ENCODE measurements around the gene ADPRHL1. TPM values are rescaled to one million over a fixed set of nuclear protein-coding genes. Genes with fewer than 3 reads are reported as not detected.

ADPRHL1 gene
- total RNA-seq, 3 donors from 2014 or later (not counting 1 experiment from before 2014, with no cell fraction given), result 0.56 to 0.93 (median 0.72) TPM

DNA sequence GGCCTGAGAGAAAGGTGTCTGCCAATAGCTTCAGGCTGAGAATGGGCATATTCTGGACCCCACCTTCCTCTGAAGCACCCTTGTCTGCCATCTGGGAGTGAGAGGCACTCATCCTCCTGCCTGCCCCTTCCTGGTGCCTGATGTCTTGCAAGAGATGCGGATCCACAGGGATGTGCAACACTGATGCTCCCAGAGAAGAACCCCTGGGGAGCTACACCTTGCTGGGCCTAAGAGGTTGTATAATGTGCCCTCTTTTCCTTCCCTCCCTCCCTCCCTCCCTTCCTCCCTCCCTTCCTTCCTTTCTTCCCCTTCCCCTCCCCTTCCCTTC, 34.6 kb downstream of the ADPRHL1 start:
- Histone ChIP-seq H3K4me3 (ENCODE audit: low read length) (no peak overlapping the region), H3K27me3 (ENCODE audit: control insufficient read depth, insufficient read depth, low read length) (no peaks in the 10 kb centered on the region), H3K27ac (ENCODE audit: low read length) (no peak overlapping the region), H3K36me3 (ENCODE audit: control insufficient read depth, insufficient read depth, low read length) (no peaks in the 10 kb centered on the region), H3K4me1 (ENCODE audit: control insufficient read depth, insufficient read depth, low read length) (no peaks in the 10 kb centered on the region), H3K9me3 (ENCODE audit: control insufficient read depth, insufficient read depth, low read length) (no peaks in the 10 kb centered on the region)
- Mint-ChIP-seq H3K9me3 (no peaks in the 10 kb centered on the region), H3K4me1 (no peaks in the 10 kb centered on the region), H3K27ac (no peak overlapping the region), H3K4me3 (no peak overlapping the region), H3K36me3 (no peaks in the 10 kb centered on the region), H3K27me3 (ENCODE audit: low read depth in 2 of 2) (no peaks in the 10 kb centered on the region)
- intact Hi-C loops (cut with micrococcal nuclease), result no loop called here
- no peak for ATAC-seq
- DNase-seq, result no peak
- TF ChIP-seq, protein P1, sequence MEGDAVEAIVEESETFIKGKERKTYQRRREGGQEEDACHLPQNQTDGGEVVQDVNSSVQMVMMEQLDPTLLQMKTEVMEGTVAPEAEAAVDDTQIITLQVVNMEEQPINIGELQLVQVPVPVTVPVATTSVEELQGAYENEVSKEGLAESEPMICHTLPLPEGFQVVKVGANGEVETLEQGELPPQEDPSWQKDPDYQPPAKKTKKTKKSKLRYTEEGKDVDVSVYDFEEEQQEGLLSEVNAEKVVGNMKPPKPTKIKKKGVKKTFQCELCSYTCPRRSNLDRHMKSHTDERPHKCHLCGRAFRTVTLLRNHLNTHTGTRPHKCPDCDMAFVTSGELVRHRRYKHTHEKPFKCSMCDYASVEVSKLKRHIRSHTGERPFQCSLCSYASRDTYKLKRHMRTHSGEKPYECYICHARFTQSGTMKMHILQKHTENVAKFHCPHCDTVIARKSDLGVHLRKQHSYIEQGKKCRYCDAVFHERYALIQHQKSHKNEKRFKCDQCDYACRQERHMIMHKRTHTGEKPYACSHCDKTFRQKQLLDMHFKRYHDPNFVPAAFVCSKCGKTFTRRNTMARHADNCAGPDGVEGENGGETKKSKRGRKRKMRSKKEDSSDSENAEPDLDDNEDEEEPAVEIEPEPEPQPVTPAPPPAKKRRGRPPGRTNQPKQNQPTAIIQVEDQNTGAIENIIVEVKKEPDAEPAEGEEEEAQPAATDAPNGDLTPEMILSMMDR (IDR thresholded peaks at IDR 0.05), result no peak
- 90% methylated on average over 1 of the region's 1 CpG for WGBS (ENCODE audit: insufficient coverage)

GRCh38 chr13:113417836-113418721, 35.2 kb downstream of the ADPRHL1 start:
- DNase-seq, result no peak
- Mint-ChIP-seq H3K27me3 (ENCODE audit: low read depth in 2 of 2) (peaks cover 0 to 2% of the 10 kb centered on the region in 2 donors), H3K9me3 (peaks cover 0 to 2% of the 10 kb centered on the region in 2 donors), H3K36me3 (no peaks in the 10 kb centered on the region), H3K4me1 (no peaks in the 10 kb centered on the region), H3K27ac (no peak overlapping the region), H3K4me3 (no peak overlapping the region)
- intact Hi-C loops (cut with micrococcal nuclease), result no loop called here
- no peaks in the 10 kb centered on the region for H3K4me1 ChIP-seq (ENCODE audit: control insufficient read depth, insufficient read depth, low read length)
- ATAC-seq, result no peak
- TF ChIP-seq, protein P1 (IDR thresholded peaks at IDR 0.05), result no peak
- H3K9me3 ChIP-seq (ENCODE audit: control insufficient read depth, insufficient read depth, low read length), result no peaks in the 10 kb centered on the region
- no peak overlapping the region for H3K4me3 ChIP-seq (ENCODE audit: low read length)
- 67% methylated on average over 16 of the region's 16 CpGs for WGBS (ENCODE audit: insufficient coverage)
- no peaks in the 10 kb centered on the region for H3K36me3 ChIP-seq (ENCODE audit: control insufficient read depth, insufficient read depth, low read length)
- no peak overlapping the region for H3K27ac ChIP-seq (ENCODE audit: low read length)
- H3K27me3 ChIP-seq (ENCODE audit: control insufficient read depth, insufficient read depth, low read length), result no peaks in the 10 kb centered on the region

- TF ChIP-seq, protein P1 (IDR thresholded peaks at IDR 0.05), result no peak
- H3K4me3 ChIP-seq (ENCODE audit: low read length), result no peak overlapping the region
- Mint-ChIP-seq H3K27me3 (ENCODE audit: low read depth in 2 of 2) (peaks cover 0 to 3% of the 10 kb centered on the region in 2 donors), H3K27ac (no peak overlapping the region), H3K4me1 (no peaks in the 10 kb centered on the region), H3K4me3 (no peak overlapping the region), H3K36me3 (no peaks in the 10 kb centered on the region), H3K9me3 (peaks cover 0 to 2% of the 10 kb centered on the region in 2 donors)
- H3K27ac ChIP-seq (ENCODE audit: low read length), result no peak overlapping the region
- DNase-seq (no peak), ATAC-seq (no peak)
- intact Hi-C loops (cut with micrococcal nuclease), result no loop called here
- no peaks in the 10 kb centered on the region for H3K4me1 ChIP-seq (ENCODE audit: control insufficient read depth, insufficient read depth, low read length)
- WGBS (ENCODE audit: insufficient coverage), result 87% methylated on average over 28 of the region's 28 CpGs
- no peaks in the 10 kb centered on the region for H3K9me3 ChIP-seq (ENCODE audit: control insufficient read depth, insufficient read depth, low read length)
- no peaks in the 10 kb centered on the region for H3K27me3 ChIP-seq (ENCODE audit: control insufficient read depth, insufficient read depth, low read length)
- H3K36me3 ChIP-seq (ENCODE audit: control insufficient read depth, insufficient read depth, low read length), result no peaks in the 10 kb centered on the region
Observed at GRCh38 chr13:113417008-113417751, 36.1 kb downstream of the ADPRHL1 start.

Data from natural killer cell (primary cell).